ENCODE data around the gene IL6.
"Not testable (repeated sequence)": the region's sequence is repeated elsewhere in the genome, so short reads cannot be mapped to it uniquely, and the experiment has no call there.

IL6 gene

GRCh38 chr7:22704722-22705121, 22.3 kb upstream of the IL6 start:
- not testable (repeated sequence) for DNase-seq

- not testable (repeated sequence) for DNase-seq
These were observed 21.1 kb upstream of the IL6 start for GRCh38 chr7:22705874-22706273.

GRCh38 chr7:22707026-22707691, 19.8 kb upstream of the IL6 start:
- not testable (repeated sequence) for DNase-seq

- not testable (repeated sequence) for DNase-seq
These were observed 18.8 kb upstream of the IL6 start for GRCh38 chr7:22708214-22708613.

- DNase-seq: not testable (repeated sequence)
These were observed 18.3 kb upstream of the IL6 start for GRCh38 chr7:22708677-22709061.

- DNase-seq: not testable (repeated sequence)
These were observed 17.8 kb upstream of the IL6 start for GRCh38 chr7:22709062-22709829.

- DNase-seq: no peak
These were observed 17.1 kb upstream of the IL6 start for GRCh38 chr7:22709857-22710256.

GRCh38 chr7:22712999-22713398, 14.0 kb upstream of the IL6 start:
- no peak for DNase-seq

- no peak for DNase-seq
These were observed 13.5 kb upstream of the IL6 start for GRCh38 chr7:22713463-22713862.

GRCh38 chr7:22715969-22716368, 11.0 kb upstream of the IL6 start:
- no peak for DNase-seq

GRCh38 chr7:22717760-22718159, 9.2 kb upstream of the IL6 start:
- DNase-seq: no peak

GRCh38 chr7:22718200-22718711, 8.7 kb upstream of the IL6 start:
- DNase-seq: no peak

GRCh38 chr7:22718911-22719420, 8.0 kb upstream of the IL6 start:
- no peak for DNase-seq

- DNase-seq: no peak
These were observed 5.9 kb upstream of the IL6 start for GRCh38 chr7:22720791-22721786.

GRCh38 chr7:22722536-22723180, 4.3 kb upstream of the IL6 start:
- no peak for DNase-seq

GRCh38 chr7:22723181-22723601, 3.8 kb upstream of the IL6 start:
- DNase-seq: no peak

- no peak for DNase-seq
These were observed 3.4 kb upstream of the IL6 start for GRCh38 chr7:22723637-22724036.

- no peak for DNase-seq
These were observed 2.1 kb upstream of the IL6 start for GRCh38 chr7:22724861-22725260.

- no peak for DNase-seq
These were observed 1.4 kb upstream of the IL6 start for GRCh38 chr7:22725585-22725984.

GRCh38 chr7:22726345-22726906, 574 bp upstream of the IL6 start:
- peak; percentile 61 for DNase-seq

GRCh38 chr7:22727714-22728035, 675 bp downstream of the IL6 start:
- DNase-seq: no peak

- DNase-seq: peak; percentile 42
These were observed 1.5 kb downstream of the IL6 start for GRCh38 chr7:22728401-22729029.
